MCF 10A (cell line): ENCODE measurements around the gene CSMD2. TPM values are rescaled to one million over a fixed set of nuclear protein-coding genes. Genes with fewer than 3 reads are reported as not detected.

Experiments used
- BruUV-seq: library from RNA; stranded (reverse); fragments of 400-500 nt; replicated peaks from 2 replicates; lab custom pipeline; 2021; lab: Mats Ljungman, UMichigan
- CTCF ChIA-PET: fragments of 300-600 bp; sonication (Branson Sonifier 250); formaldehyde crosslinking; extraction: SDS; loops from one replicate; lab custom pipeline; 2021; ENCODE audit warnings: antibody characterized with exemption, inconsistent platforms; lab: Yijun Ruan, JAX
- POLR2A ChIA-PET: fragments of 300-600, 350-650 bp; sonication (Branson Sonifier 250); formaldehyde crosslinking; extraction: SDS; loops from one replicate; lab custom pipeline; 2020; ENCODE audit warnings: antibody characterized with exemption, inconsistent platforms; lab: Yijun Ruan, JAX
- DNase-seq: peaks from one replicate; pipeline ENCODE4 v3.0.0-alpha.2; 2018; ENCODE audit not compliant: unreplicated experiment
- H3K27ac Mint-ChIP-seq: one replicate; pipeline ENCODE4 v1.8.0; 2022; ENCODE audit warnings: mild to moderate bottlenecking, low read depth, mixed read lengths; ENCODE audit not compliant: unreplicated experiment
- H3K27me3 Mint-ChIP-seq: one replicate; pipeline ENCODE4 v1.8.0; 2022; ENCODE audit warnings: mixed read lengths; ENCODE audit not compliant: insufficient read depth, unreplicated experiment
- H3K36me3 Mint-ChIP-seq: one replicate; pipeline ENCODE4 v1.8.0; 2022; ENCODE audit warnings: mild to moderate bottlenecking, moderate library complexity, mixed read lengths; ENCODE audit not compliant: insufficient read depth, unreplicated experiment
- H3K4me1 Mint-ChIP-seq: one replicate; pipeline ENCODE4 v1.8.0; 2022; ENCODE audit warnings: mixed read lengths; ENCODE audit not compliant: insufficient read depth, unreplicated experiment
- H3K4me3 Mint-ChIP-seq: one replicate; pipeline ENCODE4 v1.8.0; 2022; ENCODE audit warnings: mild to moderate bottlenecking, moderate library complexity, mixed read lengths; ENCODE audit not compliant: unreplicated experiment
- H3K9me3 Mint-ChIP-seq: one replicate; pipeline ENCODE4 v1.8.0; 2022; ENCODE audit warnings: mixed read lengths; ENCODE audit not compliant: unreplicated experiment
- intact Hi-C: fragments of 100-400 bp; cut with micrococcal nuclease; formaldehyde crosslinking; loops from 2 replicates; pipeline ENCODE4 v1.14.1; 2022
- total RNA-seq: library from RNA; stranded (reverse); gene quantifications from 2 replicates; pipeline ENCODE4 v1.2.3, GENCODE V29; 2022
- TF ChIP-seq, protein P1 (sequence below): fragments of 200-600 bp; IDR thresholded peaks from one replicate; pipeline ENCODE4 v1.8.0; 2022; ENCODE audit warnings: antibody characterized with exemption, mild to moderate bottlenecking; ENCODE audit not compliant: unreplicated experiment

The CSMD2 gene
- total RNA-seq, 1 experiment from 2014 or later: not detected

DNA sequence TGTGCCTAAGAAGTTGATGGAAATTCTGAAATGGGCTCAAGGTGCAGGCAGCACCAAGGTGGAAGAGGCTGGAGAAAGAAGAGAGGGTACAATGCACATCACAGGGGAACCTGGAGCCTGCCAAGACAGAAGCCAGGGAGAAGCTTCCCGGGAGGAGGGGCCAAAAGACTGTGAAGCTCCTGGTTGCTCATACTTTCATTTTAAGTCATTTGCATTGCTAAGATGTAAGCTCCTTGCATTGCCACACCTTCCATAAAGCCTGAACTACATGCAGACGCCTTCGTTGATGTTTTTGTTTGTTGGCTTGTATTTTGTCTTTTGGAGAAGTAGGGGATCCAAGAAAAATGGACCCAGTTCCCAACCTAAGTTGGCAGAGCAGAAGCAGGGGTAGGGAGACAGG lies 232.2 kb downstream of the CSMD2 start:
- Mint-ChIP-seq H3K4me3 (no peak overlapping the region), H3K36me3 (peaks cover 6% of the 10 kb centered on the region), H3K9me3 (peaks cover 34% of the 10 kb centered on the region), H3K4me1 (no peaks in the 10 kb centered on the region), H3K27me3 (no peaks in the 10 kb centered on the region), H3K27ac (no peak overlapping the region)
- intact Hi-C loops: no loop called here
- no TSS peak for BruUV-seq
- CTCF ChIA-PET: no interaction called here
- POLR2A ChIA-PET: interaction anchor here (0.7 kb wide), 1 partner anchor 642 kb away, joined by 3 read pairs; no protein-coding TSS in a partner anchor
- no peak for DNase-seq
- TF ChIP-seq, protein P1, sequence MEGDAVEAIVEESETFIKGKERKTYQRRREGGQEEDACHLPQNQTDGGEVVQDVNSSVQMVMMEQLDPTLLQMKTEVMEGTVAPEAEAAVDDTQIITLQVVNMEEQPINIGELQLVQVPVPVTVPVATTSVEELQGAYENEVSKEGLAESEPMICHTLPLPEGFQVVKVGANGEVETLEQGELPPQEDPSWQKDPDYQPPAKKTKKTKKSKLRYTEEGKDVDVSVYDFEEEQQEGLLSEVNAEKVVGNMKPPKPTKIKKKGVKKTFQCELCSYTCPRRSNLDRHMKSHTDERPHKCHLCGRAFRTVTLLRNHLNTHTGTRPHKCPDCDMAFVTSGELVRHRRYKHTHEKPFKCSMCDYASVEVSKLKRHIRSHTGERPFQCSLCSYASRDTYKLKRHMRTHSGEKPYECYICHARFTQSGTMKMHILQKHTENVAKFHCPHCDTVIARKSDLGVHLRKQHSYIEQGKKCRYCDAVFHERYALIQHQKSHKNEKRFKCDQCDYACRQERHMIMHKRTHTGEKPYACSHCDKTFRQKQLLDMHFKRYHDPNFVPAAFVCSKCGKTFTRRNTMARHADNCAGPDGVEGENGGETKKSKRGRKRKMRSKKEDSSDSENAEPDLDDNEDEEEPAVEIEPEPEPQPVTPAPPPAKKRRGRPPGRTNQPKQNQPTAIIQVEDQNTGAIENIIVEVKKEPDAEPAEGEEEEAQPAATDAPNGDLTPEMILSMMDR: no peak

DNA sequence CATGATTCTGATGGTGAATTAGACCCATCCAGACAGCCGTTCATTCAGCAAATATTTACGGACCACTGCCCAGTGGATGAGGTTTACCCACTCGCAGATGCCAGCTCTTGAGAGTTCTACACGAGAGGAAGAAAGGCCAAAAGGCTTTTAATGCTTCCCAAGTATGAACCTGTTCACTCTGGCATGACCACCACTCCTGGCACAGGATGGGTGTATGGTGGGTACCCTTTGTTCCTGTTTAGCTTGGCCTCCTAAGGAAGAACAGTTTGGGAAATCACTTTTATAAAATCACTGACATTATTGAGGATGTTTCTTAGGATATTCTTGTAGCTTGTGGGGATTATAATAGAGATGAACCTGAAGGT lies 233.9 kb downstream of the CSMD2 start:
- Mint-ChIP-seq H3K27me3 (no peaks in the 10 kb centered on the region), H3K9me3 (peaks cover 34% of the 10 kb centered on the region), H3K36me3 (peaks cover 6% of the 10 kb centered on the region), H3K4me3 (no peak overlapping the region), H3K4me1 (no peaks in the 10 kb centered on the region), H3K27ac (no peak overlapping the region)
- ChIA-PET POLR2A (no interaction called here), CTCF (interaction anchor here (0.6 to 0.7 kb wide), 2 partner anchors 11 to 80 kb away, joined by 3 read pairs; no protein-coding TSS in a partner anchor)
- no TSS peak for BruUV-seq
- intact Hi-C loops: no loop called here
- TF ChIP-seq, protein P1: no peak
- DNase-seq: no peak

DNA sequence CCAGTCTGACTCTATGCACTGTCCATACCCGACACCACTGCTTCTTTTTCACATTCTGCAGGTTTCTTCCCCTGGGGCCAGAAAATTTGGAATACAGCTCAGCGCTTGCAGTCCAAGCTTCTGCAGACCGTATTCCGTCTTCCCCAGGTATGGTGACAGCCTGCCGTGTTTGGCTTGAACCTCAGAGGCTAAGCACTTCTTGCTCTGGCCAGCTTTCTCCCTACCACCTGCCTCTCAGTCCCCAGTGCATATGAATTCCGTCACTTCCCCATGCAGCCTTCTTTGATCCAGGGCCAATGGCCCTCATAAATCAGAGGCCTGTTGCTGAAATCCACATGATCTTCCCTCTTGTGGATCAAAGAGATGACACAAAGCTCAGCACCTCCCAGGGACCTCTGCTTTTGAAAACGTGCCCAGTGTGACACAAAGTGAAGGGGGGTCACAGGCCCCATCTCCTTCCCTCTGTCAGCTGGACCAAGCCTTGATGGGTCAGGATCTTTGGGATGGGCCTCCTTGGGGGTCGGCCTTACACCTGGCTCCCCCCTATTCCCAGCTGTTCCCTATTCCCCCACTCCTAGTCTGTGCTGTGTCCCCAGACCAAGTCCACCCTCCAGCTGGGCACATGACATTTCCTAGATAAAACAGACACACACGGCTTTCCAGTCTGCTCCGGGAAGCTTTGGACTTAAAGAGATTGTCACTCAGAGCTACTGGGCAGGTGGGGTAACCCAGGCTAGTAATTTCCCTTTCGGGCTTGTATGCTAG lies 234.5 kb downstream of the CSMD2 start:
- no peak for DNase-seq
- no peak overlapping the region for H3K27ac Mint-ChIP-seq
- peaks cover 6% of the 10 kb centered on the region for H3K36me3 Mint-ChIP-seq
- no peaks in the 10 kb centered on the region for H3K4me1 Mint-ChIP-seq
- BruUV-seq: no TSS peak
- intact Hi-C loops: no loop called here
- ChIA-PET POLR2A (no interaction called here), CTCF (interaction anchor here (0.6 to 0.7 kb wide), 2 partner anchors 11 to 80 kb away, joined by 3 read pairs; no protein-coding TSS in a partner anchor)
- no peak overlapping the region for H3K4me3 Mint-ChIP-seq
- TF ChIP-seq, protein P1: no peak
- H3K27me3 Mint-ChIP-seq: no peaks in the 10 kb centered on the region
- H3K9me3 Mint-ChIP-seq: peaks cover 40% of the 10 kb centered on the region

DNA sequence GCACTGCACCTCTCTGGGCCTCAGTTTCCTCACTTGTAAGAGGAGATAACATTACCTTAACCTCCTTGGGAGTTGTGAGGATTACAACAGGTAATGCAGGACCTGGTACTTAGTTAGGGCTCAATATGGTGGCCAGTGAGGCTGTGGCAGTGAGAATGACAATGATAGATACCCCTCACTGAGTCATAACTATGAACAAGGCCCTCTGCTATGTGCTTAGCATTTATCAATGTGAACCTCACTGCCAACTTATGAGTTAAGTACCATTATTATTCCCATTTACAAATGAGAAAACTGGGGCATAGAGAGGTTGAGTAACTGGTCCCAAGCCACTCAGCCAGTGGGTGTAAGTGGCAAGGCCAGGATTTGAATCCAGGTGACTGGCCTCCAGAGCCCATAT lies 236.8 kb downstream of the CSMD2 start:
- BruUV-seq: no TSS peak
- POLR2A ChIA-PET: no interaction called here
- Mint-ChIP-seq H3K36me3 (no peaks in the 10 kb centered on the region), H3K9me3 (peaks cover 35% of the 10 kb centered on the region), H3K27ac (no peak overlapping the region), H3K4me1 (no peaks in the 10 kb centered on the region), H3K4me3 (no peak overlapping the region), H3K27me3 (no peaks in the 10 kb centered on the region)
- CTCF ChIA-PET: no interaction called here
- intact Hi-C loops: no loop called here
- TF ChIP-seq, protein P1: no peak
- DNase-seq: no peak
